Stimulated activated CD4-positive, alpha-beta T cell treated with anti-CD3 and anti-CD28 coated beads, Interleukin-4, amount 100 ng/mL, for 4 hours (primary cell): ENCODE results near the gene RHBDL1.
"Not testable (repeated sequence)": the region's sequence is repeated elsewhere in the genome, so short reads cannot be mapped to it uniquely, and the experiment has no call there.

Experiments used
- DNase-seq, 2 experiments: peaks; one replicate each; pipeline ENCODE4 v3.0.0-alpha.2; 2020

Gene RHBDL1

DNA sequence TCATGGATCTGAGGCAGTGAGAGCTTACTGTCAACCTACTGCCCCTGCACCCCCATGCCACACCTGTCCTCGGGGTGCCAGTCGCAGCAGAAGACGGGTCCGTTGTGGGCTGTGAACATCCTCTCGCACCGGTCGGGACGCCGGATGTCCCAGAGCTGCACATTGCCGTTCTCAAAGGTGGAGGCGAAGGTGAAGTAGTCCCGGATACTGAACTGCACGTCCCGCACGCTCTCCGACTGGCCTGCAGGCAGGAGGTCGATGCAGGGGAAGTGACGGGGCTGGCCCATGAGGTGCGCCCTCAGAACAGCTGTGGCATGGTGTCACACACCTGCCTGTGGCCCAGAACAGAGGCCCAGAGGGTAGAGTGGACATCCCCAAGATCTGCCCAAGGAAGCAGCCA, 12.0 kb downstream of the RHBDL1 start:
- DNase-seq, result no peak

DNA sequence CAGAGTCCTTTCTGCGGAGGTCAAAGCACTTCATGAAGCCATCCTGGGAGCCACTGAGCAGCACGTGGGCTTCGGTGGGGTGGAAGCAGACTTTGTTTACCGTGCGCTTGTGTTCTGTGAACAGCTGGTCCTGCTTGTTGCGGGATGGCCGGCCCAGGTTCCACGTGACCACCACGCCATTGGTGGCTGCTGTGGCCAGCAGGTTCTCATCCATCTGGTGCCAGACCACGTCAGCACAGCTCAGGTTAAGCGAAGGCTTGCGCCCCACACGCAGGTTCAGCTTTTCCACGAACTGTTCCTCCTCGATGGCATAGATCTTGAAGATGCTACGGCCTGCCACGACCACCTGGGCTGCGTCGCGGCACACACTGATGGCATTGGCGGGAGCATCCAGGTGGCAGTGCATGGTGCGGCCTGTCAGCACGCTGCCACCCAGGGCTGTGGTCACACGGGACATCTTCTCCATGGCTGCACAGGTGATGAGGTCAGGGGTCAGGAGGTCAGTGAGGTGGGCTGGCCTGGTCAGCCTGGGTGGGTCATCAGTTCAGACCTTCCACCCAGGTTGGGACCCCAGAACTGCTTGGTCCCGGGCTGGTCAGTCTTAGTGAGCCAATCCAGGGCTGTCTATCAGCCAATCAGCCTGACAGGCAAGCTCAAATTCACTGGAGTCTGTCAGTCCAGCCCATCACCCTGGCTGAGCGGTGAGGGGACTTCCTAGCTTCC, 13.9 kb downstream of the RHBDL1 start:
- no peak for DNase-seq

DNA sequence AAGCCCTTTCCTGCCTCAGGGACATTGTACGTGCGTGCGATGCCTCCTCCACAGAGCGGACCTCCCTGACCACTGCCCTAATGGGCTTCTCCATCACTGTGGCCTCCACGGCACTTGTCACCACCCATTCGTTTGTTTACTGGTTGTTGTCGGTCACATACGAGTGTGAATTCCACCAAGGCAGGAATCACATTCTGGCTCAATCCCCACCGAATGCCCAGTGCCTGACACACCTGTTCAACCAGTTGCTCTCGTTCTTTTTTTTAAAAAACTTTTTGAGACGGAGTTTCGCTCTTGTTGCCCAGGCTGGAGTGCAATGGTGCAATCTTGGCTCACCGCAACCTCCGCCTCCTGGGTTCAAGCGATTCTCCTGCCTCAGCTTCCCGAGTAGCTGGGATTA, 15.8 kb downstream of the RHBDL1 start:
- not testable (repeated sequence) for DNase-seq

DNA sequence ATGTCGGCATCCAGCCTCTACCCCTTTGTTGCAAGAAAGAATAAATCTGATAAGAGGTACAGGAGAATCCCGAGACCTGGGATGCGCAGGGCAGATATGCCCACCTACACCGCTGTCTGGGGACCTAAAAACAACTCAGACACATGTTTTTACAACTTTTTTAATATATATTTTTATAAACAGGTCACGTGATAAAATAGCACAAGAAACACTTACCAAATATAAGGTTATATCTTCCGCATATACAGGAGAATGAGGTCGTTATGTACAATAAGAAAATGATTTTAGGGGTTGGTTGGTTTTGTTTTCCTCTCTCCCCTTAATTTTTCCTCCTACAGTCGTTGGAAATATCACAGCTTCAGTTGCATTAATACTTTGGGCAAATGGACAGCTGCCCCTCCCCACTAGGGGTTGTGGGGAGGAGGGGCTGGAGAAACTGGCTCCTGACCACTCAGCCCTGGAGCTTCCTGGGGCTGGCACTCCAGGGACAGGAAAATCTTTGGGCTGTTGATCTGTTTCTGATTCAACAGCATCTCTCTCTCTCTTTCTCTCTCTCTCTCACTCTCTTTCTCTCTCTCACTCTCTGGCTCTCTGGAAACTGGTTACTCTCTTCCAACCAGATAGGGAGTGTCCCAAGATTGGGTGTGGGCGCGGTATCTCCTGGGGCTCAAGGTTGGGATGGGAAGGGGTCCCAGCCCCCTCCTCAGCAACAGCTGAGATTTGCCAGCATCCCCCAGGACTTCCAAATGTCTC, 17.1 kb downstream of the RHBDL1 start:
- DNase-seq, result no peak

DNA sequence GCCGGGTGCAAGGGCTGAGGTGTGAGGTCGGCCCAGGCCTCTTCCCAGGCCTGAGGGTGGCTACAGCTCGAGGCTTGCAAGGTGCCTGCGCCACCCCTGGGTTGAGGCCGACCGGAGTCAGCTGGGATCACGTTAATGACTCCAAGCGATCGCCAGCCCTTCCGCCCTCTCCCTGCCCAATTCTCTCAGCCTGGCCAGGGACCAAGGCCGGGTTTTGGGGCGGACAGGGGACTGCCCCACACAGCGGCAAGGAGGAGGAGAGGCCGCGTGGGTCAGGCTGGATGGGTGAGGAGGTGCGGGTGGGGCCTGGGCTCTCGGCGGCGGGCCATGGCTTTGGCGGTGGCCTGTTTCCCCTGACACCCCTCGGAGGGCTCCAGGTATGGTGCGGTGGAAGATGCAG, 17.9 kb downstream of the RHBDL1 start:
- no peak for DNase-seq

DNA sequence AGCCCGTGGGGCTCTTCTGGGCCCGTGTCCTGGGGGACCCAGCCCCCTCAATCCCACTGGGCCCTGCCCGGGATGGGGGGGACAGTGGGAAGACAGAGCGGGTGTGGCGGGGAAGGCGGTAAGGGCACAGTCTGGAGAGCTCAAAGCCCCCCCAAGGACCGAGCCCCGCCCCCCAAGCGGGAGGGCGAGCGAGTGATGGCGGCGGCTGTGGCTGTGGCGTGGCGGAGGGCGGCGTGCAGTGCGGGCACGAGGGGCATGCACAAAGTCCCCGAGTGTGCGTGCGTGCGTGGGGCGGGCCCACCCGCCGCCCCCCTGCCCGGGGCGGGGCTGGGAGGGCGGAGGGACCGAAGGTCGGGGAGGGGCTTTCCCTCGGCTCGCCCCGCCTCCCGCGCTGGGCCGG, 18.3 kb downstream of the RHBDL1 start:
- DNase-seq, result peak in 1 of 2 experiments; percentile 30

DNA sequence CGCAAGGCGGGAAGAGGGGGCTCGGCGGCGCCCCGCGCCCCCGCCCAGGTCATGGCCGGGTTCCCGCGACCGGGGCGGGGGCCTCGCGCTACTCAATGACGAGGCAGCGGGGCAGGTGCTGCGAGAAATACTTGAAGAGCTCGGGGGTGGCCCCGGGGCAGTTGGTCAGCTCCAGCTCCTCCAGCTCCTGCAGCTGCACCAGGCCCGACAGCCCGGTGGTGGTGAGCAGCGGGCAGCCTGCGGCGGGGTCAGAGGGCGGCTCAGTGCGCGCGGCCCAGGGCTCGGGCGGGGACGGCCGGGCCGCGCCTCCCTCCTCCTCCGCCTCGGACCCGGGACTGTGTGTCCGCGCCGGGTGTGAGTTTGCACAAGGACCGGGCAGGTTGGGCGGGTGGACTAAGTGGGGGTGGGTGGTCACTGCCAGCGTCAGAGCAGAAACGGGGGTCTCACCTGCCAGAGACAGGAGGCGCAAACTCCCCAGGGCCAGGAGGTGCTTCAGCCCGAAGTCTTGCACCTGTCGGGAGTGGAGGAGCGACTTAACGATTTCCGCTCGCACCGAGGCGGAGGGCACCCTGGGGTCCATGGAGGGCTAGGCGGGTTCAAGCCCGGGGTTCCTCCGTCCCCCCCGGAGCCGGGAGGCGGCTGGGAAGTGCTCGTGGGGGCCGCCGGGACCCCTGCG, 18.9 kb downstream of the RHBDL1 start:
- DNase-seq, result no peak

DNA sequence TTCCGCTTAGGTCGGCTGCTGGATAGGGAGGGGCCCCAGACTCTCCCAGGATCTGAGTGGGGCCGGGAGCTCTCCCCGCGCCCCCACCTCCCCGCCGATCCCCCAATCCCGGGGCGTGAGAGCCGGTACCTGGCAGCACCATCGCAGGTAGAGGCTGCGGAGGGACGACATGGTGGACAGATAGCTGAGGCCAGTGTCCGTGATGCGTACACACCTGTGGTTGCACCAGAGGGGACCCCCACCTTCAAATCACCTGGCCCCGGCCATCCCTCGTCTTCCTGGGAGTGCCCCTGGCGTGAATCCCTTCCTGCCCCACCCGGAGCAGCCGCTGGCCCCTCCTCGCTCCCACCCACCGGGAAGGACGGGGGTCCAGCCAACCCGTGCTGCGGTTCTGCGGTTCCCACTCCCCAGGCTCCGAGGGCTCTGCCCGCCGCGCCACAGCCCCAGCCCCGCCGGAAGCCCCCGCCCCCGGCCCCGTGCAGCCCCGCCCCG, 19.4 kb downstream of the RHBDL1 start:
- no peak for DNase-seq

DNA sequence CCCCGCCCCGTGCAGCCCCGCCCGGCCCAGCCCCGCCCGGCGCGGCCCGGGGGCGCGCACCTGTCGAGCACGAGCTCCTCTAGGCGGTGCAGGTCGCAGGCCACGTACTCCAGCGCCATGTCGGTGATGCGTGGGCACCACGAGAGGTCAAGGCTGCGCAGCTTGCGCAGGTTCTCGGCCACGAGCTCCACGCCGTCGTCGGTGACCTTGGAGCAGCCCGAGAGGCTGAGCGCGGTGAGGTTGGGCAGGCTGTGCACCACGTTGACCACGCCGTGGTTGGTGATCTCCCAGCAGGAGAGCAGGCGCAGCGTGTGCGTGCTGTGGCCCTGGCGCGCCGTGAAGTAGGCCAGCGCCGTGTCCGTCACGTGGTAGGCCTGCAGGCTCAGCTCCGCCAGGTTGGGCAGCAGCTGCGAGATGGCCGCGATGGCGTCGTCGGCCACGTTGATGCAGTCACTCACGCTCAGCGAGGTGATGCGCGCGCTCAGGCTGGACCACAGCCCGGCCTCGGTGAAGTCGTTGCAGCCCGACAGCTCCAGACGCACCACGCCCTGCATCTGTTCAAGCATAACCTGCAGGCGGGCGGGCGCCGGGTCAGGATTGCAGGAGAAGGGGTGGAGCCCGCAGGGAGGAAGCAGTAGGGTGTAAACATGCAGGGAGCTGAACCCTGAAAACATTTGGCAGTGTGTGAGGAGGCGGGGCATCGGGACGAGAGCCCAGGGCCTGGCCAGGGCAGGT, 20.1 kb downstream of the RHBDL1 start:
- DNase-seq, result peak; percentile 67 to 72

DNA sequence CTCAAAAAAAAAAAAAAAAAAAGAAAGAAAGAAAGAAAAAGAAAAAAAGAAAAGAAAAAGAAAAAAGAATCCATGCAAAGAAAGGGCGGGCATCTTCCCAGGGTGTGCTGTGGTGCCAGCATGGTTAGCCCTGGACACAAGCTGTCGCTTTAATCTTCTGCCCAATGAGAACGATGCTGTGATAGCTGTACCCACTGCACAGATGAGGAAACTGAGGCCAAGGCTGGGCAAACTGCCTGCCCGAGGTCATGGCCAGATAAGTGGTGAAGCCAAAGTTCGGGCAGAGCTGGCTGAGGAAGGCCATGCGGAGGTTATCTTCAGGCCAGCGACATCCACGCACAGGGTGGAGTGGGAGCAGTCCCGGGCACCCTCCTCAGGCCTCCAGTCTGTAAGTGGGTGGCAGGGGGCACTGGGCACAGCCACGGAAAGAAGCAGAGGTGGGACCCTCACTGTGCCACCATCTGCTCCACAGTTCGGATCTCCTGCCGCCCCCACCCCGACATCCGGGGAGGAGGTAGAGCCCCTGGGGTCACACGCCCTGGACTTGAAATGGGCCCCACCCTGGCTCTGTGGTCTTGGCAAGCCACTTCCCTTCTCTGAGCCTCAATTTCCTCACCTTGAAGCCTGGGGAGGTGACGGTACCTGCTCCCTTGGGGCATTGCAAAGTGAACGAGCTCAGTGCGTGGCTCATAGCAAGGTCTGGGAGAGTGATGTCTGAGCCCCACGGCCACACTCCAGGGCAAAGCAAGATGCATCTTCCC, 23.6 kb downstream of the RHBDL1 start:
- no peak for DNase-seq

DNA sequence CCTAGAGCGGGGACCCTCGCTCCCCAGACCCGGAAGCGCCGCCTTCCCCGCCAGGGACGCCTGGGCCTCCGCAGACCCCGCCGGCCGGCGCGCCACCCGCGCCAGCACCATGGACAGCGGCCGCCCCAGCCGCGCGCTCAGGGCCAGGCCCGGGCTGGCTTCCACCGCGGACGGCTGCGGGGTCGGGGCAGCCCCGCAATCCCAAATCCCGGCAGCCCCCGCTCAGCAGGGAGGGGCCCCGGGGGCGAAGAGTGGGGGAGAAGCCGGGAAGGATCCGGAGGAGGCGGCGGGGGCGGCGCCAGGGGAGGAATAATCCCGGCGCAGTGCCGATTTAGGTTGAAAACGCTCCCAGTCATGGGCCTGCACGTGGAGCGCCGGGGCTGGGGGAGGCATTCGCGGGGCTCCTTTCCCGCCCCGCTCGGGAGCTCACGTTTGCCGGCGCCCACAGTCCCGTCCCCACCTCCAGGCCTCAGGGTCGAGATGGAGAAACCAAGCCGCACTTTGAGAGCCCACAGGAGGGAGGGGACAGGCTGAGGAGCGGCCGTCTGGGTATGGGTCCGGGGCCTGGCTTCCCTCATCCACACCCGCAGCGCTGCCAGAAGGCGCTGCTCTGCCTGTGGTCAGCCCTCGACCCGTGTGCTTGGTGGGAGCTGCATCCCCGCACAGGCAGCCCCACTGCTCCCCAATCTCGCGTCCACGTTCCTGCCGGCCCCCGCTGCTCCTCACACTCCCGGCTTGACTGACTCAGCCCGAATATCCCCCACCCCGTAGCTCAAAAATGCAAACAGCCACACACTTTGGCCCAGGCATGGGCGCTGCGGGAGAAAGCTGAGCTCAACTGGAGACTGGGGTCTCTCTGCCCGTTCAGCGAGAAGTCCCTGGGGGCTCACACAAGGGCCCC, 25.5 kb downstream of the RHBDL1 start:
- DNase-seq, result peak in 1 of 2 experiments; percentile 59

DNA sequence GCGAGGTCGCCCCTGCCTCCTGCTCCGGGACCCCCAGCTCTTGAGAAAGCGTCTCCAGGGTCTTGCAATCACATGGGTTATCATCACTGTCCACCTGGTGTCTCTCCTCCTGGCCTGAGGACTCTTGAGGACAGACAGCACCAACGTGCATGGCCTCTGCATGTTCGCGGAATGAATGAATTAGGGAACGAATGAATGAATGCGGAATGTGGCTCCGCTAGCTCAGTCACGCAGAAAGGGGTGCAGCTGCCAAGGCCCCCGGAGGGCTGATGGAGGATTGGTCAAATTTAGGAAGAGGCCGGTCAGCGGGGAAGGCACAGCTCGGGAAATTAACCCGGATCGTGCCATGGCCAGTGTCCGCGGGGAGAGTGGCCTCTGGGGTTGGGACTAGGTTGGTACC, 26.9 kb downstream of the RHBDL1 start:
- no peak for DNase-seq

DNA sequence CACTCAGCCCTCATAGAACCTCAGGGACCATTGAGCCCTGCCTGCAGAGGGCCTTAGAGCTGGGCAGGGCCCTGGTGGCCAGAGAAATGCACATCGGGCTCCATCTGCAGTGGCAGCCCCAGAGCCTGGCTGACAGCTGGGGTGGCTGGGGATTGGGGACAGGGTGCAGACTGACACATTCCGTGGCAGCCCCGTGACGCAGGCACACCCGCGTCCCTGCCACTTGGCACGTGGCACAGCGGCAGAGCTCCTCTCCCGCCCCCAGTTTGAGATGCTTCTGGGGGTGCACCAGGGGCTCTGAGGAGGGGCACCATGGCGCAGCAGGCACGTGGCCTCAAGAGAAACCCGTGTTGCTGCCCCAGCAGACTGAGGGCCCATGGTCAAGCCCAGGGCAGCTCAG, 27.9 kb downstream of the RHBDL1 start:
- DNase-seq, result no peak

DNA sequence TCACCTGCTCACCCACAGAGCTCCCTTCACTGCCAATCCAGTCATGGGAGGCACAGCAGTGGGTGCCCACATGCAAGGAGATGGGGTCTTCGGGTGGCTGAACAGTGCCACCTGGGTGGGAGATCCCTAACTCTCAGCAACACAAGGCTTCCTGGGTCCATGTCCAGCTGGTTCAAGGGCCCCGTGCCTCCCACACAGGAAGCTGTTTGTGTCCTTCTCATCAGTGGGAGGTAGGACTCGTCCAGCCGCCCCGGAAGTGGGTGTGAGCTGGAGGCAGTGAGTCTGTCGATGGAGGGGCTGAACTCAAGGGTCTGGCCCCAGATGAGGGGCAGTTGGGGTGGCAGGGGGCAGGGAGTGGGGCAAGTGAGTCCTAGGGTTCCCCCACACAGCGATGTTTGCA, 28.6 kb downstream of the RHBDL1 start:
- DNase-seq, result no peak

DNA sequence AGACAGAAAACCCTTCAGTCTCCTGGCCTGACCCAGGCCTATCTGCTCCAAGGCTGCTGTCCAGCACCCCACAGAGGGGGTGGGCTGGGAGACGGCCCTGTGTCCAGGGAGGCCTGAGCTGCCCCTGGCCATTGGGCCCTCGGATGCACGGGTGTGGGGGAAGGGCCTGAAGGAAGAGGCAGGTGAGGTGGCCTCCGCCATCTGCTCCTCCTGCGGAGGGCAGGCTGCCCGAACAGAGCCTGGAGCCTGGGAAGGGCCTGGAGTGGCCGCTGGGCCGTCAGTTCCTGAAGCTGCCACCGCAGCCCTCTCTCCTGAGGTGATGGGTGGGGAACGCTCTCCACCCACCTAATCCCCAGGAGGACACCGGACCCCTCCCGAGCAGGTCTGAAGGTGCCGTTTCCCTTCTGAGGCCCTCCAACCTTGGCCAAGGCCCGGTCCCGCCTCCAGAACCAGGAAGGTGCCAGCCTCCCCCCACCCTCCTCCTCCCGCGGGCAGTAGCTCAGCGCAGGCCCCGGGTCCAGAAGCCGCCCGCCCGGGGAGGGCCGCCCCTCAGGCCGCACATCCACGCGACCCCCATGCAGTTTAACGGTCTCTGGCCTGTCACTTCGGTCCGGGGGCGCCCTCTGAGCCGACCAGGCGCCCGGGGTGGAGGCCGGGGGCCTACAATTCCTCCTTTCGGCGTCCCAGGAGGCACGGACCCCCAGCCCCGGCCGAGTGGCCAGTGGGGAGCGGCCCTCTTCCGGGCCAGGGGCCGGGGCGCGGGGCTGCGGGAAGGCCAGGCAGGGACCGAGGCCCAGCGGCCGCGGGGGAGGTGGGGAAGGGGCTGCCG, 29.3 kb downstream of the RHBDL1 start:
- no peak for DNase-seq

DNA sequence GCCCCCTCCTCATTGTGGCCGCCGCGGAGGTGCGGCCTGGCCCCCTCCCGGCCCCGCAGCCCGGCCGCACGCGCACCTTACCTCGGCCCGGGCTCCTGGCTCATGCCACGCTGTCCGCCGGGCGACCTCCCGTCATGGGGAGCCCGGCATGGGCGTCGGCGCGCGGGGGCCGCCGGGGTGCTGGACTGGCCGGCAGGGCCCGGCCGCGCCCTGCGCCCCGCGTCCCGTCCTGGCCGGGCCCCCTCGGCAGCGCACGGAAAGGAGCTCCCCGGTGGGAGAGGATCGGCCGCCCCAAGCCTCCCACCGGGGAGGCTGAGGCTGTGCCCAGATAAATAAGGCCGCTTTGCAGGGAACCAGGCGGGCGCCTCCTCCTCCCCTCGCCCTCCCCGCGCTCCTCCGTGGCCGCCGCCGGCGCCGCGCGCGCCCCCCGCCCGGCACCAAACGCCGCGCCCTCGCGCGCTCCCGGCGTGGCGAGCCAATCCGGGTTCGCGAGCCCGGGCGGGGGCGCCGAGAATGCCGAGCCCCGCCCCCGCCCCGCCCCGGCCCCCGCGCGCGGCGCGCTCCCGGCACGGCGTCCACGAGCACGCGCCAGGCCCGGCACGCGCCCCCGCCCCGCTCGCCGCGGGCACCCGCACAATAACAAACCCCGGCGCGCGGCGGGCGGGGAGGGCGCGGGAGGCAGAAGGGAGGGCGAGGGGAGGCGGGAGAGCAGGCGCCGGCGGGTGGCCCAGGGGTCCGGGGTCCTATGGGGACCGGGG, 30.1 kb downstream of the RHBDL1 start, which contains the start of gene FBXL16:
Gene FBXL16 (minus strand): TSS at position 371 of the 758 bp plus-strand sequence. CDS start 8,396 bp downstream, outside the sequence.
- DNase-seq, result no peak

DNA sequence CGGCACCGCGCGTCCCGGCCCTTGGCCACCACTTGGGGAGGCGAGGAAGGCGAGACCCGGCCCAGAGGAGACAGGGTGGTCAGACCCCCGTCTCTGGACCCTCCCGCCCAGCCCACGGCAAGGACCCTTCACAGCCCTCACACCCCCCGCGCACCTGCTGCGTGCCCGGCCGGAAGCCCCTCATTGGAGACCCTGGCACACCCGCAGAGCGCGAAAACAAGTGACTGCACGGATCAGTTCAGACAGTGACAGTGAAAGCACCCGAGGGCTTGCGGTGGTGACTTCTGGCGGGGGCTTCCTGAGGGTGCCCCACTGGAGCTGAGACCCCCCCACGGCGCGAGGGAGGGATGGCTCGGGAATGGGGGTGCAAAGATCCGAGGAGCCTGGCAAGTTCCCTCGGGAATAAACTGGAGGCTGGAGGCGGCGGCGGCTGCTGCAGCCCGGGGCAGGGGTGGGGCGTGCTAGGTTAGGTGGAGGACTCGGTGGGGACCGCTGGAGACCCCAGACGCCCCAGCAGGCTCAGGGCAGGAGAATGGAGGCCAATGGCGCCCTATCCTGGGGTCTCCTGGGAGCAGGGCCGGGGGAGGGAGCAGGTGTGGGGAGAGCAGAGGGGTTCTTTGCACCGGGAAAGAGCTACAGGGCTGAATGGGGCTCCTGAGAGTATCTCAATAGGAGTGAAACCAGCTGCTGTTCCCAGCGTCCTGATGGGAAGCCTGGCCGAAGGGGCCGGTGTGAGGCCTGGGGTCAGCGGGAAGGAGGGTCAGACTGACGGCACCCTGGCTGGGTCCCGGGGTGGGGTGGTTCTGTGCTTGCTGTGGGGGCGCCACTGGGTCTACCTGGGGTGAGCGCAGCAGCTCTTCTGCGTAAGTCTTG, 31.0 kb downstream of the RHBDL1 start:
- no peak for DNase-seq

DNA sequence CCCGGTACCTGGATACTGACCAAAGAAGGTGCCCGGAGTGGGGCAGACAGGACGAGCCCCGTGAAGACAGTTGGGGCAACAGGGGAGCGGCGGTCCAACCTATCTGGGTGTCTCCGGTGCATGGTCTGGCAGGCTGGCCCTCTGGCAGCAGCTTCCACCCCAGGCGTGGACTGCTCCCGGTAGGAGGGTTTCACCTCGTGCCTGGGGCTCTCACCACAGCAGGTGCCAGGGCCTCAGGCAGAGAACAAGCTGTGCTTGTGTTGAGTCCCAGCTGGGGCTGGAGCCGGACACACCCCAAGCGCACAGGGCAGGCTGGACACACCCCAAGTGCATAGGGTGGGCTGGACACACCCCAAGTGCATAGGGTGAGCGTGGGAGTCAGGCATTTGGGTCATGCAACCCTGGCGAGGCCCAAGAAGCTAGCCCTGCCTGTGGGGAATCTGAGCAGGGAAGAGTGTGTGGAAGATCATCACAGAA, 31.6 kb downstream of the RHBDL1 start:
- no peak for DNase-seq
